ENCODE results near the gene AMFR. TPM values are rescaled to one million over a fixed set of nuclear protein-coding genes. Genes with fewer than 3 reads are reported as not detected.

Gene AMFR
- total RNA-seq, 1 experiment from 2014 or later: 66.3 TPM

DNA sequence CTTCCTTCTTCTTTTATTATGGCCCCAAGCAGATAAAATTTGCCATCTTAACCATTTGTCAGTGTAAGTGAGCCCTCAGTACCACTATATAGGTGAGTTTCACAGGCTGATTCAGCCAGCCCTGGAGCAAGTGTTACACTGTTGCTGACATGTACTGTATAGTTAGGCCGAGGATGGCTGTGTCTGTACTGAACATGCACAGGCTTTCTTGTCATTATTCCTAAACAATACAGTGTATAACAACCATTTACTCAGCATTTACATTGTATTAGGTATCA lies 53.7 kb downstream of the AMFR start:
- no peak overlapping the region for H3K4me2 ChIP-seq (ENCODE audit: low read length)
- no TSS peak for BruUV-seq (replicated peaks)
- intact Hi-C loops (cut with micrococcal nuclease): no loop called here
- no peaks in the 10 kb centered on the region for H4K20me1 ChIP-seq (ENCODE audit: insufficient read depth)
- H3K9me2 ChIP-seq (ENCODE audit: insufficient read depth): no peaks in the 10 kb centered on the region
- H3K27me3 ChIP-seq (ENCODE audit: insufficient read depth, low read length): no peaks in the 10 kb centered on the region
- ChIA-PET POLR2A (no interaction called here), CTCF (interaction anchor here (2.4 kb wide), 1 partner anchor 15 kb away, joined by 12 read pairs; no protein-coding TSS in a partner anchor), RAD21 (ENCODE audit: low non-redundant PET in 1 of 2, low total read pairs in 2 of 2, uncharacterized antibody in 2 of 2, unreplicated experiment in 2 of 2) (no interaction called here)
- H3K9ac ChIP-seq (ENCODE audit: low read length): no peak overlapping the region
- H3K9me3 ChIP-seq (ENCODE audit: control insufficient read depth in 1 of 2, insufficient read depth in 1 of 2, low read depth in 1 of 2, low read length in 2 of 2): no peaks in the 10 kb centered on the region
- peaks cover 10% of the 10 kb centered on the region; the same call in 1 of the 2 replicates for H3K79me2 ChIP-seq (ENCODE audit: insufficient read depth, low read length)
- H3K4me3 ChIP-seq (replicated peaks in 1 of 2; ENCODE audit: low read depth in 1 of 2, low read length in 2 of 2): no peak overlapping the region
- peaks cover 0 to 14% of the 10 kb centered on the region in 2 experiments; a peak in 1 of 4 replicates for H3K4me1 ChIP-seq (ENCODE audit: control insufficient read depth in 1 of 2, insufficient read depth in 2 of 2, low read length in 2 of 2)
- no peak overlapping the region for H2AFZ ChIP-seq (ENCODE audit: low read depth, low read length, poor library complexity, severe bottlenecking)
- no peak for DNase-seq (ENCODE audit: low read depth, low spot score)
- TF ChIP-seq SP1 (IDR thresholded peaks at IDR 0.05; ENCODE audit: low read depth) (no peak), CEBPB (IDR thresholded peaks at IDR 0.05; ENCODE audit: low read depth) (no peak), FOSL1 (IDR thresholded peaks at IDR 0.05; ENCODE audit: low read depth) (no peak), EGR1 (IDR thresholded peaks at IDR 0.05; ENCODE audit: low read depth) (no peak), EZH2 (IDR thresholded peaks at IDR 0.05) (no peak), ELF1 (IDR thresholded peaks at IDR 0.05; ENCODE audit: borderline replicate concordance, low read depth) (no peak), YY1 (IDR thresholded peaks at IDR 0.05; ENCODE audit: extremely low read depth, insufficient replicate concordance, low read depth, low read length) (no peak)
- TF ChIP-seq, protein P1, sequence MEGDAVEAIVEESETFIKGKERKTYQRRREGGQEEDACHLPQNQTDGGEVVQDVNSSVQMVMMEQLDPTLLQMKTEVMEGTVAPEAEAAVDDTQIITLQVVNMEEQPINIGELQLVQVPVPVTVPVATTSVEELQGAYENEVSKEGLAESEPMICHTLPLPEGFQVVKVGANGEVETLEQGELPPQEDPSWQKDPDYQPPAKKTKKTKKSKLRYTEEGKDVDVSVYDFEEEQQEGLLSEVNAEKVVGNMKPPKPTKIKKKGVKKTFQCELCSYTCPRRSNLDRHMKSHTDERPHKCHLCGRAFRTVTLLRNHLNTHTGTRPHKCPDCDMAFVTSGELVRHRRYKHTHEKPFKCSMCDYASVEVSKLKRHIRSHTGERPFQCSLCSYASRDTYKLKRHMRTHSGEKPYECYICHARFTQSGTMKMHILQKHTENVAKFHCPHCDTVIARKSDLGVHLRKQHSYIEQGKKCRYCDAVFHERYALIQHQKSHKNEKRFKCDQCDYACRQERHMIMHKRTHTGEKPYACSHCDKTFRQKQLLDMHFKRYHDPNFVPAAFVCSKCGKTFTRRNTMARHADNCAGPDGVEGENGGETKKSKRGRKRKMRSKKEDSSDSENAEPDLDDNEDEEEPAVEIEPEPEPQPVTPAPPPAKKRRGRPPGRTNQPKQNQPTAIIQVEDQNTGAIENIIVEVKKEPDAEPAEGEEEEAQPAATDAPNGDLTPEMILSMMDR (IDR thresholded peaks at IDR 0.05 in 2 of 3, conservative IDR thresholded peaks at IDR 0.05 in 1 of 3; ENCODE audit: borderline replicate concordance in 1 of 3, insufficient read depth in 1 of 3, low read depth in 2 of 3, low read length in 2 of 3): no peak
- TF ChIP-seq, protein P2, sequence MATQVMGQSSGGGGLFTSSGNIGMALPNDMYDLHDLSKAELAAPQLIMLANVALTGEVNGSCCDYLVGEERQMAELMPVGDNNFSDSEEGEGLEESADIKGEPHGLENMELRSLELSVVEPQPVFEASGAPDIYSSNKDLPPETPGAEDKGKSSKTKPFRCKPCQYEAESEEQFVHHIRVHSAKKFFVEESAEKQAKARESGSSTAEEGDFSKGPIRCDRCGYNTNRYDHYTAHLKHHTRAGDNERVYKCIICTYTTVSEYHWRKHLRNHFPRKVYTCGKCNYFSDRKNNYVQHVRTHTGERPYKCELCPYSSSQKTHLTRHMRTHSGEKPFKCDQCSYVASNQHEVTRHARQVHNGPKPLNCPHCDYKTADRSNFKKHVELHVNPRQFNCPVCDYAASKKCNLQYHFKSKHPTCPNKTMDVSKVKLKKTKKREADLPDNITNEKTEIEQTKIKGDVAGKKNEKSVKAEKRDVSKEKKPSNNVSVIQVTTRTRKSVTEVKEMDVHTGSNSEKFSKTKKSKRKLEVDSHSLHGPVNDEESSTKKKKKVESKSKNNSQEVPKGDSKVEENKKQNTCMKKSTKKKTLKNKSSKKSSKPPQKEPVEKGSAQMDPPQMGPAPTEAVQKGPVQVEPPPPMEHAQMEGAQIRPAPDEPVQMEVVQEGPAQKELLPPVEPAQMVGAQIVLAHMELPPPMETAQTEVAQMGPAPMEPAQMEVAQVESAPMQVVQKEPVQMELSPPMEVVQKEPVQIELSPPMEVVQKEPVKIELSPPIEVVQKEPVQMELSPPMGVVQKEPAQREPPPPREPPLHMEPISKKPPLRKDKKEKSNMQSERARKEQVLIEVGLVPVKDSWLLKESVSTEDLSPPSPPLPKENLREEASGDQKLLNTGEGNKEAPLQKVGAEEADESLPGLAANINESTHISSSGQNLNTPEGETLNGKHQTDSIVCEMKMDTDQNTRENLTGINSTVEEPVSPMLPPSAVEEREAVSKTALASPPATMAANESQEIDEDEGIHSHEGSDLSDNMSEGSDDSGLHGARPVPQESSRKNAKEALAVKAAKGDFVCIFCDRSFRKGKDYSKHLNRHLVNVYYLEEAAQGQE (IDR thresholded peaks at IDR 0.05; ENCODE audit: low read depth): no peak
- TF ChIP-seq, protein P3, sequence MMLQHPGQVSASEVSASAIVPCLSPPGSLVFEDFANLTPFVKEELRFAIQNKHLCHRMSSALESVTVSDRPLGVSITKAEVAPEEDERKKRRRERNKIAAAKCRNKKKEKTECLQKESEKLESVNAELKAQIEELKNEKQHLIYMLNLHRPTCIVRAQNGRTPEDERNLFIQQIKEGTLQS (IDR thresholded peaks at IDR 0.05): no peak
- no peak for ATAC-seq
- peaks cover 3 to 9% of the 10 kb centered on the region in 2 experiments; a peak in 3 of 4 replicates for H3K36me3 ChIP-seq (ENCODE audit: control insufficient read depth in 1 of 2, insufficient read depth in 2 of 2, low read length in 2 of 2)
- no peak overlapping the region for H3K27ac ChIP-seq (ENCODE audit: low read depth, low read length)

Data from HCT116 (cell line).